Keratinocyte (primary cell): ENCODE data around the gene ITGA3.

Experiments
- CTCF ChIP-seq, 3 experiments: IDR thresholded peaks in 1 of 3; conservative IDR thresholded peaks in 1 of 3; optimal IDR thresholded peaks in 1 of 3; 2 replicates in 2 of 3; 3 replicates in 1 of 3; pipeline versions ENCODE3 to v1.5.1; 2011; ENCODE audit warnings: low read length in 3 of 3, mild to moderate bottlenecking in 3 of 3, moderate library complexity in 2 of 3, control low read depth in 1 of 3, inconsistent platforms in 1 of 3; ENCODE audit not compliant: insufficient read depth in 2 of 3; ENCODE audit errors: extremely low read depth in 1 of 3
- EZH2 ChIP-seq: IDR thresholded peaks from one replicate; pipeline ENCODE4 v1.6.1; 2012; ENCODE audit warnings: inconsistent platforms, mild to moderate bottlenecking, low read length, moderate library complexity

- no peak for TF ChIP-seq EZH2
- TF ChIP-seq CTCF (optimal IDR thresholded peaks at IDR 0.05 in 1 of 3, IDR thresholded peaks at IDR 0.05 in 1 of 3, conservative IDR thresholded peaks at IDR 0.05 in 1 of 3; ENCODE audit: extremely low read depth in 1 of 3, insufficient read depth in 2 of 3, low read length in 3 of 3): no peak
Observed at GRCh38 chr17:50051082-50051576, 4.8 kb upstream of the ITGA3 start.
